HUES6 (cell line): ENCODE results near the gene CCDC171.

ENCODE experiments used
- H3K27ac ChIP-seq: 2 replicates; pipeline ENCODE4 v1.7.0; 2013; ENCODE audit warnings: low read depth, mild to moderate bottlenecking, low read length, inconsistent platforms
- H3K27me3 ChIP-seq: 2 replicates; pipeline ENCODE4 v1.6.1; 2013; ENCODE audit warnings: low read length; ENCODE audit not compliant: control insufficient read depth, insufficient read depth
- H3K36me3 ChIP-seq: 2 replicates; pipeline ENCODE4 v1.6.1; 2013; ENCODE audit warnings: low read length; ENCODE audit not compliant: control insufficient read depth, insufficient read depth
- H3K4me1 ChIP-seq: 2 replicates; pipeline ENCODE4 v1.6.1; 2013; ENCODE audit warnings: low read length; ENCODE audit not compliant: control insufficient read depth, insufficient read depth
- H3K4me3 ChIP-seq: 2 replicates; pipeline ENCODE4 v1.5.1; 2013; ENCODE audit warnings: low read depth, low read length
- H3K9ac ChIP-seq: one replicate; pipeline ENCODE4 v1.6.1; 2013; ENCODE audit warnings: mild to moderate bottlenecking, low read length
- H3K9me3 ChIP-seq: 2 replicates; pipeline ENCODE4 v1.6.1; 2013; ENCODE audit warnings: low read depth, low read length; ENCODE audit not compliant: control insufficient read depth, insufficient read depth

Gene CCDC171

DNA sequence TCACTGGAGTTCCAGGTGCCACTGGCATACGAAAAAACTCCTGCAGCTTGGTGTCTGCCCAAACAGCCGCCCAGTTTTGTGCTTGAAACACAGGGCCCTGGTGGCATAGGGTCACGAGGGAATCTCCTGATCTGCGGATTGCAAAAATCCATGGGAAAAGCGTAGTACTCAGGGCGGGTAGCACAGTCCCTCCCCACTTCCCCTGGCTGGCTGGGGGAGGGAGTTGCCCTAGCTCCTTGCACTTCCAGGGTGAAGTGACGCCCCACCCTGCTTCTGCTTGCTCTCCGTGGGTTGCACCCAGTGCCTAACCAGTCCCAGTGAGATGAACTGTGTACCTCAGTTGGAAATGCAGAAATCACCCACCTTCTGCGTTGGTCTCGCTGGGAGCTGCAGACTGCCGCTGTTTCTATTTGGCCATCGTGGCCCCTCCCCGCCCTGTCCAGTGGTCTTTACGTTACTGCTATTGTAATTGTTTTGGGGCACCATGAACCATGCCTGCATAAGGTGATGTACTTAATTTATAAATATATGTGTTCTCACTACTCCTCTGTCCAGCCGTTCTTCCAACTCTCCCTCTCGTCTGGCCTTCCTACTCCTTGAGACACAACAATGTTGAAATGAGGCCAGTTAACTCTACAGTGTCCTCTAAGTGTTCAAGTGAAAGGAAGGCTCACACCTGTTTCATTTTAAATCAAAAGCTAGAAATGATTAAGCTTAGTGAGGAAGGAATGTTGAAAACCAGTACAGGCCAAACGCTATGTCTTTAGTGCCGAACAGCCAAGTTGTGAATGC is 65.9 kb downstream of the CCDC171 start:
- no peaks in the 10 kb centered on the region for H3K4me1 ChIP-seq

GRCh38 chr9:15622318-15622971 is 69.6 kb downstream of the CCDC171 start:
- H3K27me3 ChIP-seq, result no peaks in the 10 kb centered on the region
- H3K9ac ChIP-seq, result no peak overlapping the region
- no peaks in the 10 kb centered on the region for H3K36me3 ChIP-seq
- H3K27ac ChIP-seq, result no peak overlapping the region
- no peaks in the 10 kb centered on the region for H3K9me3 ChIP-seq
- H3K4me1 ChIP-seq, result no peaks in the 10 kb centered on the region
- H3K4me3 ChIP-seq, result no peak overlapping the region

More for the DNA sequence above, 65.9 kb downstream of the CCDC171 start:
- no peaks in the 10 kb centered on the region for H3K27me3 ChIP-seq
- no peaks in the 10 kb centered on the region for H3K36me3 ChIP-seq
- no peak overlapping the region for H3K4me3 ChIP-seq
- H3K9ac ChIP-seq, result no peak overlapping the region
- H3K9me3 ChIP-seq, result peaks cover 5% of the 10 kb centered on the region; the same call in 1 of the 2 replicates
- H3K27ac ChIP-seq, result no peak overlapping the region

GRCh38 chr9:15635752-15636151 is 82.9 kb downstream of the CCDC171 start:
- no peak overlapping the region for H3K4me3 ChIP-seq
- H3K9ac ChIP-seq, result no peak overlapping the region
- no peaks in the 10 kb centered on the region for H3K27me3 ChIP-seq
- no peaks in the 10 kb centered on the region for H3K4me1 ChIP-seq
- H3K9me3 ChIP-seq, result no peaks in the 10 kb centered on the region
- H3K36me3 ChIP-seq, result no peaks in the 10 kb centered on the region
- no peak overlapping the region for H3K27ac ChIP-seq

DNA sequence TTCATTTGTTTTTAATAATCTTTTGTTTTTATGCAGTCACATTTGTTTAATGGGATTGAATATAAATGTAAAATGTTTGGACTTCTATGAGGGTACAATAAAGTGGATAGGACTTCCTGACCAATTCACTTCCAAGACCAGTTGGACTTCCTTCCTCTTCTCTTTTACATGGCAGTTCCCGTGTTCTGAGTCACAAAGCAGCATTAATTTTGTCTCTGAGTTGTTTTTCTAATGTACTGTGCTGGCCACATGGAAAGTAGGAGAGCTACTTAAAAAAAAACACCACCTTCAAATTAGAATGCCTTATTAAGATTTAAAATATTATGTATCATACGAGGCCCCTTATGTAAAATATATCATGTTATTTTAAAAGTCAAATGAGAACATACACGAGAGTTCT is 87.3 kb downstream of the CCDC171 start:
- peaks cover 16% of the 10 kb centered on the region for H3K9me3 ChIP-seq
- no peak overlapping the region for H3K27ac ChIP-seq
- no peaks in the 10 kb centered on the region for H3K4me1 ChIP-seq
- H3K36me3 ChIP-seq, result no peaks in the 10 kb centered on the region
- H3K9ac ChIP-seq, result no peak overlapping the region
- no peak overlapping the region for H3K4me3 ChIP-seq
- no peaks in the 10 kb centered on the region for H3K27me3 ChIP-seq

DNA sequence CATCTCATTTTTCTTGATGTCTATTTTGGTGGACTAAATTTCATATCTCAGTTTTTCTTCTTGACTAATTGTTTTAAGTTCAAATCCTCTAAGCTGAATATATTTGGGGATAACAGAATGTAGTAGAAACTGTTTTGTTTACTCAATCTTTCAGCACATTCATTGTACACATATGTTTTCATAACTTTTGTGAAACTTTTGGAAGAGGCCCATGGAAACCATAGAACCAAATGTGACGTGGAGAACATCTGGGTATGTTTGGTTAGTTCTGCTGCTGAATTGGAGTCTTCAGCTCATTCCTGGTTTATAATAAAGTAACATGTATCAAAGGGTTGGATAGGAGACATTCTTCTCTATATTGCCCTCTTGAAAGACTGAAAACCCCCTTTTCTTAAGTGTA is 88.4 kb downstream of the CCDC171 start:
- Histone ChIP-seq H3K36me3 (no peaks in the 10 kb centered on the region), H3K4me3 (no peak overlapping the region), H3K9me3 (peaks cover 20% of the 10 kb centered on the region), H3K9ac (no peak overlapping the region), H3K27ac (no peak overlapping the region), H3K27me3 (no peaks in the 10 kb centered on the region), H3K4me1 (no peaks in the 10 kb centered on the region)

- Histone ChIP-seq H3K4me3 (no peak overlapping the region), H3K9ac (no peak overlapping the region), H3K9me3 (peaks cover 20% of the 10 kb centered on the region), H3K27ac (no peak overlapping the region), H3K27me3 (no peaks in the 10 kb centered on the region), H3K4me1 (no peaks in the 10 kb centered on the region), H3K36me3 (no peaks in the 10 kb centered on the region)
These were observed 89.6 kb downstream of the CCDC171 start for GRCh38 chr9:15642369-15642962.

DNA sequence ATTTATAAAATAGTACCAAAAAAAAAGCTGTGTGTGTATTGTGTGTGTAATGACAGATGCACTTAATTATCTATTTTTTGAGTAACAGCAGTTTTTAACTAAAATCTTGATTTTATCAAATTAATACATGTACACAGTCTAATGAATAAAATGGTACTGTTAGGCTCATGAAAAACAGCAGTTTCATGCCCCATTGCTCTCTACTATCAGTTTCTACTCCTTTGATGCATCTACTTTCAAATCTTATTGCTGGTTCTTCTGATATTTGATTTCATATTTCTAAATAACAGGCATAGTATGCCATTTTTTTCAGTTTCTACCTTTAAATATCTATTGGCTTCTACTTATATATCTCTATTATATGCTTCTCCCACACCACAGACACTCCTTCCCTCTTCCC is 117.4 kb downstream of the CCDC171 start:
- Histone ChIP-seq H3K36me3 (no peaks in the 10 kb centered on the region), H3K9ac (no peak overlapping the region), H3K4me1 (no peaks in the 10 kb centered on the region), H3K27ac (no peak overlapping the region), H3K27me3 (no peaks in the 10 kb centered on the region), H3K4me3 (no peak overlapping the region), H3K9me3 (no peaks in the 10 kb centered on the region)

GRCh38 chr9:15670894-15671293 is 118.1 kb downstream of the CCDC171 start:
- Histone ChIP-seq H3K9me3 (no peaks in the 10 kb centered on the region), H3K4me3 (no peak overlapping the region), H3K4me1 (no peaks in the 10 kb centered on the region), H3K27me3 (no peaks in the 10 kb centered on the region), H3K27ac (no peak overlapping the region), H3K36me3 (no peaks in the 10 kb centered on the region), H3K9ac (no peak overlapping the region)

DNA sequence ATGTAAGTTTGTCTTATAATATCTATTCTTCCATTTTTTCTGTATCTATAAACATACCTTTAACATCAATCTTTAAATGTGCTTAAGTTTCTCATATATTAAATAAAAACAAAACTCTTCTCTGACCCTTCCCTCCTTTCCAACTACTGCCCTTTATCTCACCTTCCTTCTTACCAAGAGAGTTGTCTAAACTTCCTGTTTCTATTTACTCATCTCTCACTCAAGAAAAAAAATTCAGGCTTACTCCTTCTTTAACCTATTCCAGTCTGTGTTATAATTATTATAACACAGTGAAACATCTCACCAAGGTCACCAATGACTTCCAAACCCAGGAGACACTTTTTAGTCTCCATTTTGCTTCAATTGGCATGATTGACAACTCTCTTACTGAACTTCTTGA is 140.9 kb downstream of the CCDC171 start:
- Histone ChIP-seq H3K36me3 (no peaks in the 10 kb centered on the region), H3K9ac (no peak overlapping the region), H3K4me1 (no peaks in the 10 kb centered on the region), H3K4me3 (no peak overlapping the region), H3K27ac (no peak overlapping the region), H3K9me3 (no peaks in the 10 kb centered on the region), H3K27me3 (no peaks in the 10 kb centered on the region)

DNA sequence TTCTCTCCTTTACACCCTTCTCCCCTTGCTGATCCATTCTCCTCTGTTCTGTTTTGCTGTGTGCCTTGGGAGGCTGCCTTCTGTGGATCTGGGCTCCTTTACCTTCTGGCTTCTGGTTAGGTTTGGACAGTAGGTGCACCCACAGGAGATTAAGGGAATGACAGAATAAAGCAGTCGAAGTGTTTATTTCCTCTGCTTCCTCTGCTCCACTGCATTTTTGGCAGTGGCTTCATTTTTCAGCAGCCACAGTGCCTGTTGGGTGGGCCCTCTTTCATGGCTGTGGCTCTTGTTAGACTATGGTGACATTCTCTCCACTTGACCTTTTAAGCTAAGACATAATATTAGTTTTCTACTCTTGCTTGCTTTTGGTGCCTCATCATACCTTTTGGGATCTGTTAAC is 144.1 kb downstream of the CCDC171 start:
- Histone ChIP-seq H3K9me3 (no peaks in the 10 kb centered on the region), H3K27me3 (no peaks in the 10 kb centered on the region), H3K27ac (no peak overlapping the region), H3K4me1 (no peaks in the 10 kb centered on the region), H3K36me3 (no peaks in the 10 kb centered on the region), H3K9ac (no peak overlapping the region), H3K4me3 (no peak overlapping the region)

GRCh38 chr9:15697446-15697851 is 144.6 kb downstream of the CCDC171 start:
- no peaks in the 10 kb centered on the region for H3K36me3 ChIP-seq
- no peak overlapping the region for H3K9ac ChIP-seq
- no peak overlapping the region for H3K4me3 ChIP-seq
- H3K9me3 ChIP-seq, result no peaks in the 10 kb centered on the region
- no peak overlapping the region for H3K27ac ChIP-seq
- H3K4me1 ChIP-seq, result no peaks in the 10 kb centered on the region
- no peaks in the 10 kb centered on the region for H3K27me3 ChIP-seq
